ENCODE results near the gene TOX2. TPM values are rescaled to one million over a fixed set of nuclear protein-coding genes. Genes with fewer than 3 reads are reported as not detected.

TOX2 gene
- total RNA-seq, 2 donors from 2014 or later, result 2.4 to 3.4 TPM

GRCh38 chr20:43946659-43947315 is 32.1 kb downstream of the TOX2 start:
- Mint-ChIP-seq H3K36me3 (ENCODE audit: low read depth) (no peaks in the 10 kb centered on the region), H3K27ac (no peak overlapping the region), H3K27me3 (ENCODE audit: insufficient read depth) (no peaks in the 10 kb centered on the region), H3K4me1 (peaks cover 13% of the 10 kb centered on the region), H3K4me3 (no peak overlapping the region), H3K9me3 (no peaks in the 10 kb centered on the region)
- Histone ChIP-seq H3K9me3 (ENCODE audit: control insufficient read depth, low read length) (no peaks in the 10 kb centered on the region), H3K9ac (ENCODE audit: extremely low read depth, low read length, poor library complexity, severe bottlenecking) (no peak overlapping the region), H3K27ac (ENCODE audit: low read depth, low read length) (no peak overlapping the region), H3K36me3 (ENCODE audit: control insufficient read depth, insufficient read depth, low read length) (no peaks in the 10 kb centered on the region), H3K4me3 (ENCODE audit: low read length) (no peak overlapping the region), H3K27me3 (ENCODE audit: control insufficient read depth, insufficient read depth, low read length, poor library complexity, severe bottlenecking) (no peaks in the 10 kb centered on the region), H3K4me1 (ENCODE audit: control insufficient read depth, insufficient read depth, low read length) (no peaks in the 10 kb centered on the region)
- DNase-seq, result no peak
- 59 to 84% methylated on average over 4 to 9 of the region's 9 CpGs for WGBS, 2 experiments (ENCODE audit: insufficient coverage in 1 of 2, insufficient read length in 1 of 2)
- TF ChIP-seq, protein P1, sequence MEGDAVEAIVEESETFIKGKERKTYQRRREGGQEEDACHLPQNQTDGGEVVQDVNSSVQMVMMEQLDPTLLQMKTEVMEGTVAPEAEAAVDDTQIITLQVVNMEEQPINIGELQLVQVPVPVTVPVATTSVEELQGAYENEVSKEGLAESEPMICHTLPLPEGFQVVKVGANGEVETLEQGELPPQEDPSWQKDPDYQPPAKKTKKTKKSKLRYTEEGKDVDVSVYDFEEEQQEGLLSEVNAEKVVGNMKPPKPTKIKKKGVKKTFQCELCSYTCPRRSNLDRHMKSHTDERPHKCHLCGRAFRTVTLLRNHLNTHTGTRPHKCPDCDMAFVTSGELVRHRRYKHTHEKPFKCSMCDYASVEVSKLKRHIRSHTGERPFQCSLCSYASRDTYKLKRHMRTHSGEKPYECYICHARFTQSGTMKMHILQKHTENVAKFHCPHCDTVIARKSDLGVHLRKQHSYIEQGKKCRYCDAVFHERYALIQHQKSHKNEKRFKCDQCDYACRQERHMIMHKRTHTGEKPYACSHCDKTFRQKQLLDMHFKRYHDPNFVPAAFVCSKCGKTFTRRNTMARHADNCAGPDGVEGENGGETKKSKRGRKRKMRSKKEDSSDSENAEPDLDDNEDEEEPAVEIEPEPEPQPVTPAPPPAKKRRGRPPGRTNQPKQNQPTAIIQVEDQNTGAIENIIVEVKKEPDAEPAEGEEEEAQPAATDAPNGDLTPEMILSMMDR (conservative IDR thresholded peaks at IDR 0.05), result no peak

DNA sequence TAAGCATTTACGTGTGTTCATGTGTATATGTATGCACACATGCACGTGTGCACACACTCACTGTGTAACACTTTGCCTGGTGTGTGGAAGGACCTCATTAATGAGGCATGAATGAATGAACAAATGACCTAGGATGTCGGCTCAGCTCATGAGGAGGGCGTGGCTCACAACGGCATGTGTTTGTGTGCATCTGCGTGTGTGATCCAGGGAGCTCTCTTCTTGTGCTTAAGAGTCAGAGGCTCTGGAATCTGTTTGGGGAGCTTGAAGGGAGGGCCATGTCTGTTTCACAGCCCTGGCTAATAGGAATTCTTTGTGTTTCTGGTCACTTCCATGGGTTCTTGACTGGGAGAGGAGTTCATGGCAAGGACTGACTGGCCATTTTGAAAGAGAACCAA is 32.7 kb downstream of the TOX2 start:
- Histone ChIP-seq H3K36me3 (ENCODE audit: control insufficient read depth, insufficient read depth, low read length) (no peaks in the 10 kb centered on the region), H3K27me3 (ENCODE audit: control insufficient read depth, insufficient read depth, low read length, poor library complexity, severe bottlenecking) (no peaks in the 10 kb centered on the region), H3K4me1 (ENCODE audit: control insufficient read depth, insufficient read depth, low read length) (no peaks in the 10 kb centered on the region), H3K4me3 (ENCODE audit: low read length) (no peak overlapping the region), H3K9me3 (ENCODE audit: control insufficient read depth, low read length) (no peaks in the 10 kb centered on the region), H3K9ac (ENCODE audit: extremely low read depth, low read length, poor library complexity, severe bottlenecking) (no peak overlapping the region), H3K27ac (ENCODE audit: low read depth, low read length) (no peak overlapping the region)
- Mint-ChIP-seq H3K4me1 (peaks cover 10% of the 10 kb centered on the region), H3K27me3 (ENCODE audit: insufficient read depth) (no peaks in the 10 kb centered on the region), H3K9me3 (no peaks in the 10 kb centered on the region), H3K4me3 (no peak overlapping the region), H3K27ac (no peak overlapping the region), H3K36me3 (ENCODE audit: low read depth) (no peaks in the 10 kb centered on the region)
- TF ChIP-seq, protein P1 (conservative IDR thresholded peaks at IDR 0.05), result no peak
- WGBS, 2 experiments (ENCODE audit: insufficient coverage in 1 of 2, insufficient read length in 1 of 2), result 92 to 93% methylated on average over 5 to 6 of the region's 6 CpGs
- DNase-seq, result no peak

- H3K4me3 Mint-ChIP-seq, result no peak overlapping the region
- 85 to 92% methylated on average over 3 to 8 of the region's 8 CpGs for WGBS, 2 experiments (ENCODE audit: insufficient coverage in 1 of 2, insufficient read length in 1 of 2)
- TF ChIP-seq, protein P1 (conservative IDR thresholded peaks at IDR 0.05), result no peak
- Histone ChIP-seq H3K27me3 (ENCODE audit: control insufficient read depth, insufficient read depth, low read length, poor library complexity, severe bottlenecking) (no peaks in the 10 kb centered on the region), H3K9ac (ENCODE audit: extremely low read depth, low read length, poor library complexity, severe bottlenecking) (no peak overlapping the region), H3K4me3 (ENCODE audit: low read length) (no peak overlapping the region), H3K36me3 (ENCODE audit: control insufficient read depth, insufficient read depth, low read length) (no peaks in the 10 kb centered on the region), H3K27ac (ENCODE audit: low read depth, low read length) (no peak overlapping the region), H3K9me3 (ENCODE audit: control insufficient read depth, low read length) (no peaks in the 10 kb centered on the region), H3K4me1 (ENCODE audit: control insufficient read depth, insufficient read depth, low read length) (no peaks in the 10 kb centered on the region)
- DNase-seq, result no peak
- no peaks in the 10 kb centered on the region for H3K36me3 Mint-ChIP-seq (ENCODE audit: low read depth)
- H3K27me3 Mint-ChIP-seq (ENCODE audit: insufficient read depth), result no peaks in the 10 kb centered on the region
- H3K9me3 Mint-ChIP-seq, result no peaks in the 10 kb centered on the region
- peaks cover 10% of the 10 kb centered on the region for H3K4me1 Mint-ChIP-seq
- no peak overlapping the region for H3K27ac Mint-ChIP-seq
Observed at GRCh38 chr20:43948455-43948854, 33.8 kb downstream of the TOX2 start.
